Body of pancreas (tissue), 4 donors: ENCODE results near the gene BCL3. TPM values are rescaled to one million over a fixed set of nuclear protein-coding genes. Genes with fewer than 3 reads are reported as not detected.
"Not testable (repeated sequence)": the region's sequence is repeated elsewhere in the genome, so short reads cannot be mapped to it uniquely, and the experiment has no call there.

ENCODE experiments used
- ATAC-seq: fragments of 150-250 bp; one replicate; pipeline ENCODE4 v1.9.1; 2016
- DNase-seq, 4 donors: peaks; one replicate each; pipeline ENCODE4 v3.0.0-alpha.2; 2019
- H3K27ac ChIP-seq, 4 donors: fragments of 200-600 bp; sonication (generic); 1 replicate in 3 of 4; 2 replicates in 1 of 4; pipeline versions ENCODE4 v1.5.1 to v1.6.1; 2016 to 2019; ENCODE audit warnings: mild to moderate bottlenecking in 1 of 4, mixed read lengths in 1 of 4, moderate library complexity in 1 of 4
- H3K27me3 ChIP-seq, 2 donors: fragments of 200-600 bp; sonication (generic); one replicate each; pipeline ENCODE4 v1.6.0; 2016; ENCODE audit warnings: mild to moderate bottlenecking in 1 of 2
- H3K36me3 ChIP-seq, 2 donors: fragments of 200-600 bp; sonication (generic); replicated peaks in 1 of 2; 2 replicates each; pipeline ENCODE4 v1.5.1; 2016; ENCODE audit warnings: low read depth in 2 of 2; ENCODE audit not compliant: insufficient read depth in 1 of 2
- H3K4me1 ChIP-seq: fragments of 200-600 bp; sonication (generic); one replicate; pipeline ENCODE4 v1.6.0; 2016
- H3K4me3 ChIP-seq, 2 donors: fragments of 200-600 bp; sonication (generic); 1 replicate in 1 of 2; 2 replicates in 1 of 2; pipeline ENCODE4 v1.5.1; 2016 to 2019
- H3K9me3 ChIP-seq, 3 donors: fragments of 200-600 bp; sonication (generic); 1 replicate in 2 of 3; 2 replicates in 1 of 3; pipeline ENCODE4 v1.5.1; 2016
- CTCF ChIP-seq, 7 experiments: fragments of 450-650 bp in 4 of 7; fragments of 200-600 bp in 3 of 7; sonication (generic) in 3 of 7; IDR thresholded peaks; one replicate each; pipeline ENCODE4 v1.5.1; 2016 to 2019; ENCODE audit warnings: antibody characterized with exemption in 7 of 7
- POLR2A ChIP-seq, 3 donors: fragments of 450-650 bp; IDR thresholded peaks; one replicate each; pipeline ENCODE4 v1.6.1; 2016; ENCODE audit warnings: antibody characterized with exemption in 3 of 3, mild to moderate bottlenecking in 2 of 3
- WGBS, 2 donors: methylation state at CpG; one replicate each; pipeline ENCODE4 v1.1.5; 2017; 5-methylcytosine and 5-hydroxymethylcytosine counted together
- intact Hi-C: fragments of 100-400 bp; cut with DNase I; formaldehyde crosslinking; loops from one replicate; pipeline ENCODE4 v1.15.1; 2023
- total RNA-seq, 2 donors: library from RNA; depleted of rRNA; stranded (reverse); fragments of >200 nt; gene quantifications; one replicate each; pipeline ENCODE4 v1.1.0, GENCODE V29; 2016

The BCL3 gene
- total RNA-seq, 2 donors from 2014 or later = 26.2 to 72.5 TPM

DNA sequence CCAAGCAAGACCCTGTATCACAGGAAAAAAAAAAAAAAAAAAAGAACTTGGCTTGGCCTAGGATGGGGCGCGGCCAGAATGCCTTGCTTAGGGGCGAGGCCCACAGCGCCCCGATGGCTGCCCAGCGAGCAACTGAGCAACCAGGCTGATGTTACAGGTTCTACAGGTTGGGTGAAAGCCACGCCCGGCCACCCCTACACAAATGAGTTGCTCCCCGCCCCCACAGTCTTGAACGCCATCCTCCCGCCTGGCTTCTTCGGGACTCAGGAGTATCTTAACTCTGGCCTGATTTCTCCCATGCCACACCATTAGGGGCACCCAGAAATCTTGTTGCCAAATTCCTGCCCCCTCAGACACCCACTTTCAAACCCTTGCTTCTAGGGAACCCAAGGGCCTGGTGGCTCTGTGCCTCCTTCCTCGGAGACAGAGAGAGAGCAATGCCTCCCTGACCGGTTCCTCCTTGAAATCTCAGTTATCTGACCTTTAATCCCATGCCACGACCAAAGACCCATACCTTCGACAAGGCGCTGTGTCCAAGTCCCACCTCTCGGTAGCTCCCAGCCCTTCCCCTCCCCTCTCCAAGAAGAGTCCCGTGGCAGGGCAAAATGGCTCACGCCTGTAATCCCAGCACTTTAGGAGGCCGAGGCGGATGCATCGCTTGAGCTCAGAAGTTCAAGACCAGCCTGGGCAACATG lies 28.0 kb downstream of the BCL3 start:
- H3K4me1 ChIP-seq = peaks cover 18% of the 10 kb centered on the region
- WGBS, 2 donors = 79 to 86% methylated on average over 14 to 23 of the region's 23 CpGs

DNA sequence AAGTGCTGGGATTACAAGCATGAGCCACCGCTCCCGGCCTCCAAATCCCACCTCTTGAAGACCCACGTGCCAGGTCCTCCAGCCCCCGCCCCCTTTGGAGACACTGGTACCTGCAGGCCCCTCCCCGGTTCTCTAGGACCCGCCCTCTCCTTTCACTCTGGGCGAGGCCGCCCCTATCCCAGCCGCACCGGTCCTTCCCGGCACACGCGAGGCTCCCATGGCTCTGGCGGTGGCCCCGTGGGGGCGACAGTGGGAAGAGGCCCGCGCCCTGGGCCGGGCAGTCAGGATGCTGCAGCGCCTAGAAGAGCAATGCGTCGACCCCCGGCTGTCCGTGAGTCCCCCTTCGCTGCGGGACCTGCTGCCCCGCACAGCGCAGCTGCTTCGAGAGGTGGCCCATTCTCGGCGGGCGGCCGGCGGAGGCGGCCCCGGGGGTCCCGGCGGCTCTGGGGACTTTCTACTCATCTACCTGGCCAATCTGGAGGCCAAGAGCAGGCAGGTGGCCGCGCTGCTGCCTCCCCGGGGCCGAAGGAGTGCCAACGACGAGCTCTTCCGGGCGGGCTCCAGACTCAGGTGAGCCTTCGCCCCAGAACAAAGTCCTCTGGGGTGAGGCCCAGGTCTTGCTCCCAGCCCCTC lies 29.3 kb downstream of the BCL3 start, which contains the start of gene CBLC:
Gene CBLC (plus strand): TSS at position 176 of the 633 bp plus-strand sequence. CDS start 42 bp downstream, at position 218.
- WGBS, 2 donors = 0 to 3% methylated on average over 2 to 46 of the region's 47 CpGs
- peak; percentile 87 to 97 (median 95) for DNase-seq
- no peaks in the 10 kb centered on the region for H3K27me3 ChIP-seq
- peak within 1 kb of the TSS; percentile 60 to 87 (median 78) for H3K27ac ChIP-seq
- no peaks in the 10 kb centered on the region for H3K36me3 ChIP-seq
- peak; percentile 70 to 83 (median 82) for TF ChIP-seq POLR2A (IDR thresholded peaks at IDR 0.05)
- TF ChIP-seq CTCF (IDR thresholded peaks at IDR 0.05) = peak in 5 of 7 experiments; percentile 7 to 42 (median 29)
- peak within 1 kb of the TSS; percentile 38 to 50 for H3K4me3 ChIP-seq
- peaks cover 18% of the 10 kb centered on the region for H3K4me1 ChIP-seq
- intact Hi-C loops = no loop called here
- ATAC-seq = peak; percentile 97
- H3K9me3 ChIP-seq = no peaks in the 10 kb centered on the region

More for the DNA sequence above, 28.0 kb downstream of the BCL3 start:
- intact Hi-C loops = no loop called here
- TF ChIP-seq CTCF (IDR thresholded peaks at IDR 0.05) (no peak), POLR2A (IDR thresholded peaks at IDR 0.05) (no peak)
- no peak overlapping the region for H3K27ac ChIP-seq
- no peaks in the 10 kb centered on the region for H3K36me3 ChIP-seq
- H3K27me3 ChIP-seq = no peaks in the 10 kb centered on the region
- no peak for ATAC-seq
- DNase-seq = no peak
- H3K4me3 ChIP-seq = no peak overlapping the region
- H3K9me3 ChIP-seq = no peaks in the 10 kb centered on the region

GRCh38 chr19:44779150-44779549 lies 30.6 kb downstream of the BCL3 start:
- Histone ChIP-seq H3K4me3 (no peak overlapping the region), H3K36me3 (no peaks in the 10 kb centered on the region), H3K9me3 (no peaks in the 10 kb centered on the region), H3K27me3 (no peaks in the 10 kb centered on the region), H3K27ac (peak overlapping the region in 1 of 4 donors; percentile 7), H3K4me1 (peaks cover 19% of the 10 kb centered on the region)
- intact Hi-C loops = no loop called here
- TF ChIP-seq CTCF (IDR thresholded peaks at IDR 0.05) (no peak), POLR2A (IDR thresholded peaks at IDR 0.05) (no peak)
- DNase-seq = no peak
- 91 to 92% methylated on average over 1 to 2 of the region's 2 CpGs for WGBS, 2 donors
- ATAC-seq = no peak

DNA sequence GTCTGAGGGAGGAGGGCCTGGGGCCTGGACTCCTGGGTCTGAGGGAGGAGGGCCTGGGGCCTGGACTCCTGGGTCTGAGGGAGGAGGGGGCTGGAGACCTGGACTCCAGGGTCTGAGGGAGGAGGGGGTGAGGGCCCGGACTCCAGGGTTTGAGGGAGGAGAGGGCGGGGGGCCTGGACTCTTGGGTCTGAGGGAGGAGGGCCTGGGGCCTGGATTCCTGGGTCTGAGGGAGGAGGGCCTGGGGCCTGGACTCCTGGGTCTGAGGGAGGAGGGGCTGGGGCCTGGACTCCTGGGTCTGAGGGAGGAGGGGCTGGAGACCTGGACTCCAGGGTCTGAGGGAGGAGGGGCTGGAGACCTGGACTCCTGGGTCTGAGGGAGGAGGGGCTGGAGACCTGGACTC lies 33.2 kb downstream of the BCL3 start:
- ATAC-seq, H3K27ac ChIP-seq, H3K9me3 ChIP-seq, DNase-seq, H3K36me3 ChIP-seq, intact Hi-C loops, H3K4me3 ChIP-seq, H3K27me3 ChIP-seq: not testable (repeated sequence)
- H3K4me1 ChIP-seq = peaks cover 25% of the 10 kb centered on the region
- 48 to 86% methylated on average over 1 to 2 of the region's 2 CpGs for WGBS, 2 donors

DNA sequence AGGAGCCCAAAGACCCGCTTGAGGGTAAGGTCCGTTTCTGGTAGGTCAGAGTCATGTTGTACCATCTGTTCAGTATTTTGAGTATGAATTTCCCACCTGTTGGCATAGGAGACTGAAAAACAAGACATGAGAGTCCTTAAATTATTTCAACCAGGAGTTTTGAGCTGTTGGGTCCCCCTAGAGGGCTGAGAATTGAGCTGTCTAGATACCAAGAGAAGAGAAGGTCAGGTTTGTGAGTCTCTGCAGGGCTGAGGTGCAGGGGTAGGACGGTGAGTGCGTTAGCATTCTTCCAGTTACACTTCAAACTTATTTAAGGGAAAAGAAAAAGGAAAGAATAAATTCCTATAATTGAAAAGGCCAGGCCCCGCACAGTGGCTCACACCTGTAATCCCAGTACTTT lies 34.2 kb downstream of the BCL3 start:
- no peak overlapping the region for H3K27ac ChIP-seq
- ATAC-seq (no peak), DNase-seq (no peak)
- H3K9me3 ChIP-seq = no peaks in the 10 kb centered on the region
- no peaks in the 10 kb centered on the region for H3K27me3 ChIP-seq
- WGBS, 2 donors = 88 to 92% methylated on average over 5 of the region's 5 CpGs
- TF ChIP-seq CTCF (IDR thresholded peaks at IDR 0.05) (no peak), POLR2A (IDR thresholded peaks at IDR 0.05) (no peak)
- H3K36me3 ChIP-seq = peaks cover 0 to 8% of the 10 kb centered on the region in 2 donors
- H3K4me3 ChIP-seq = no peak overlapping the region
- intact Hi-C loops = no loop called here
- peaks cover 17% of the 10 kb centered on the region for H3K4me1 ChIP-seq
